Occipital lobe (tissue), 2 donors: ENCODE measurements around the gene BRSK2. TPM values are rescaled to one million over a fixed set of nuclear protein-coding genes. Genes with fewer than 3 reads are reported as not detected.

Source experiments
- DNase-seq: peaks from one replicate; lab custom pipeline; 2025; lab: John Stamatoyannopoulos, UW
- total RNA-seq: library from RNA; depleted of rRNA; stranded (reverse); fragments of >200 nt; gene quantifications from one replicate; pipeline ENCODE4 v1.2.3, GENCODE V29; 2014

The BRSK2 gene
- total RNA-seq, 1 donor from 2014 or later, result 32.8 TPM

DNA sequence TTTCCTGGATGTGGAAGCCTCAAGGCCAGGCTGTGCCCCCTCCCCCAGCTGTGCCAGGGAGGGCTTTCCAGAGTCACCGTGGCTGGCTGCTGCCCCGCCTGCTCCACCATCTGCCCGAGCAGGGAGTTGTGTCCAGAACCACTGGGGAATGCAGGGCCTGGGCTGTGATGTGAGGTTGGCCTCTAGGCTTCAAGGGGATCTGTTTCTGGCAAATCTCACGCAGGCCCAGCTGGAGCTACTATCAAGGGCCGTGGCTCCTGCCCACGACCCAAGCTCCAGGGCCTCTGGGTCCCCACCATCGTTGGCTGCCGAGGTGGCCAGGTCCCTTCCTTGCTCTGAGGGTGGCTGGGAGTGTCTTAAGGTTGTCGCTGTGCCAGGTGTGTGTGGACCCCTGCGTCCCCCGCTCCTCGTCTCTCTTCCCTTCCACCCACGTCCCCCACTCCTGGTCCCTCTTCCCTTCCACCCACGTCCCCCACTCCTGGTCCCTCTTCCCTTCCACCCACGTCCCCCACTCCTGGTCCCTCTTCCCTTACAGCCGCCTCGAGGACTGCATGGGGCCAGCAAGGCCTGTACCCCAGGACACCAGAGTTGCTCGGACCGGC lies 6.1 kb downstream of the BRSK2 start:
- DNase-seq, result no peak

- DNase-seq, result no peak
These were observed 6.7 kb downstream of the BRSK2 start for GRCh38 chr11:1396375-1396841.

DNA sequence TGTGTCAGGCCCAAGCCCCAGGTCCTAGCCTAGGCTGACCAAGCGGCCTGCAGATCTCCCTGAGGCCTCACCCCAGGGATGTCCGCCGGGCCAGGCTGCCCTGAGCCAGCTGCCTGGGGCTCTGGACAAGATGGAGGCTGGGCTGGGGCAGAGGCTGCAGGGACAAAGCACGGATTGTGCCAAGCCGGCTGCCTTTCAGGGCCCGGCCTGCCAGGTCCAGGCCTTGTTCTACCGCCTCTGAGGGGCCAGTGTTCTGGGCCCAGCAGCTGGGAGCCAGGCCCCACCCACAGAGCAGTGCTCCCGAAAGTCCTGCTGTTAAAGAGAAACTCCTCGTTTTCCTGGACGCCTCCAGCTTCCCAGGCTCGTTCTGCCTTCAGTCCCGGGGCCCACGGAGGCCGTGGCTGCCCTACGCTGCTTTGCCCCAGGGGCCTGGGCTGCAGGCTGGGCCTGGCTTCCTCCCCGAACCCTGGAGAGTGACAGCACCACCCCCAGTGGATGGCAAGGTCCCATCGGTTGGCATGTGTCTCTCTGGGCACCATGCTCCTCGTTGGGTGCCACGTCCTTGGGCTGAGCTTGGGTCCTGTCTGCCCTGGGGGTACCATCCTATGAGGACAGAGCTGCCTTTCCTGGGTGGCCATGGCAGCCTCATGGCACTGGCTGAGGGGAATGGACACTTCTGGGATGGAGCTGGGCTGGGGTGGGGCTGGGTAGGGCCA lies 7.6 kb downstream of the BRSK2 start:
- peak; percentile 91 for DNase-seq

DNA sequence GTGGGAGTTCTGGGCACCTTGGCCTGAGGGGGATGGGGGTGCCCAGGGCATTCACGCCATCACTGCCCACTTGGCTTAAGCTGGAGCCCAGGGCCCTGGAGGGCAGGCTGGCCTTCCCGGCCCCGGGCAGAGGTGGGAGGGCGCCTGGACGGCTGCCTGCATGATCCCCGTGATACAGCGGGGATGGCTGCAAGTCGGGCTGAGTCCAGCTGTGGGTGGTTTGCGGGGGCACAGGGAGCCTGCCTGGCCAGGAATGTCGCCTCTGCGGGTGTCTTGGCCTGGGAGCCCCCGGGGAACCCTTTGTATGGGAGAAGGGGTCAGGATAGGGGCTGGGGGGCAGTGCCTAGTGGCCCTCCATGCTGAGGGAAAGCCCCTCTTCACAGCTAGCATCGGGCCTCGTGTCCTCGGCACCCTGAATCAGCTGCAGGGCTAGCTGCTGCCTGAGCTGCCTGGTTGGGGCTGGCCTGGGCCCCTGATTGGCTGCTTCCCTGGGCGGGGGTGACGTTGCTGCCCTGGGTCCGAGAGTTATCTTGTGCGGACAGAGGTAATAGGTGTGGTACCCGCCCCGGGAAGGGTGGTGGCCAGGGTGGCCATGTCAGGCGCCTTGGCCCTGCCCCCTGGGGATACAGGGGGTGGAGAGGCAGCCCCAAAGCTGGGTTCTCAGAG lies 8.3 kb downstream of the BRSK2 start:
- DNase-seq, result no peak

GRCh38 chr11:1398528-1399235 lies 8.9 kb downstream of the BRSK2 start:
- no peak for DNase-seq

- no peak for DNase-seq
These were observed 9.9 kb downstream of the BRSK2 start for GRCh38 chr11:1399386-1400316.

GRCh38 chr11:1400317-1401170 lies 10.8 kb downstream of the BRSK2 start:
- DNase-seq, result no peak

DNA sequence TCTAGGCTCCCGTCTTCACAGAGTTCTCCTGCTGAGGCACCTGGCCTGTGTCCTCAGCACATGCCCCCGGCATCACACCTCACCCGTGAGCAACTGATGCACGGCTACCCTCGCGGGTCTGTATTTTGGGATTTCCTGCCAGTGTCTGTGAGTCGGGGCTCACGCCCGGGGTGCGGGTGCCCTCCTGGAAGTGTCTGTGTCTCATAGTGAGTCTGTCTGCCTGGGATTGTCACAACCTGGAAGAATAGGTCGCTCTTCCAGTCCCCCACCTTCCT lies 11.4 kb downstream of the BRSK2 start:
- no peak for DNase-seq

DNA sequence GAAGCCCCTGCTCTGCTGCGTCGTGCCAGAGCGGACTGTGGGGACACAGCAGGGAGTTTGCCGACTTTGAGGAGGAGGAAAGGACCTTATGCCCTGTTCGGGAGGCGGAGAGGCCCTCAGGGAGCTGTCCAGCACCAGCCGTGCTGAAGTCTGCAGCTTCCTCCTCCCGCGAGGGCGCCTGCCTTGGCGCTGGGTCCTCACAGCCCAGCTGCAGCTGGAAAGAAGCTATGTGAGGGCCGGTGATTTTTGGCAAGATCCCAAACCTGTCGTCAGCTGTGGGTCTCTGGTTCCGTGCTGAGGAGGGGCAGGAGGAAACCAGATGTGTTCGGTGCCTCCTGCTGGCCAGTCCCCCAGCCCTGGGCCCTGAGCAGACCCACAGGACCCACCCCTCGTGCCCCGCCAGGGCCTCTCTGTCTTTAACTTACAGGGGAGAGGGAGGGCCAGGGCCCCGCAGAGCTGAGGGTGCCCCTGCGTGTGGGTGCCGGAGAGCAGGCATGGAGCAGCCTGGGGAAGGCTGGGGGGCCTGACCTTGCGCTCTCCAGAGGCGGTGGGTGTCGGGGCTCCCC lies 12.0 kb downstream of the BRSK2 start:
- peak; percentile 63 for DNase-seq

DNA sequence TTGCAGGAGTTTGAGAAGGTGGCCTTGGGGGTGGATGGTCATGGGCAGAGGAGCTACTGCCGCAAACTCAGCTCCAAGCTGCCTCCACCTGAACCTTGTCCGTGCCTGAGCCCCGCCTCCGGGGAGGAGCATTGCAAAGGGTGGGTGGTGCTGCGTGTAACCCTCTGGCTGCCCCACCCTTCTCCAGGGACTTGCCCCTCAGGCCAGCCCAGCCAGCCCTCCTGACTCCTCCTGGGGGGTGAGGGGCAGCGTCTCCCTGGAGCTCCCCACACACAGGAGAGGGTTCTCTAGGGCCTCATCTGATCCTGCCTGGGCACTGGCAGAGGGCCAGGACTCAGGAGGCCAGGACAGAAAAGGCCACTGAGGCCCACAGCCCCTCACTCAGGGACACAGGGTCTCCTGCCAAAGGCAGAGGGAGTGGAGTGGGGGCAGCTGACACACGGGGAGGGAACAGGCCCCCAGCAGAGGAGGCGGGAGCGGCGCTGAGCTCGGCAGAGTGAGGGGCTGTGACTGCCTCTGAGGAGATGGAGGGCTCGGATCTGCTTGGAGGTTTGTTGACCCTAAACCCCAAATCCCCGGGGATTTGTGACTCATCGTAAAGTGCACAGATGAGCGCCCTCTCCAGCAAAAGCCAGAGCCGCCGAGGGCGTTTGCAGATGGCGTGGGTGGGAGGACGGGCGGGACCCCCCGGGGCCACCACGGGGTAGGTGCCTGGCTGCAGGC lies 12.8 kb downstream of the BRSK2 start:
- no peak for DNase-seq

DNA sequence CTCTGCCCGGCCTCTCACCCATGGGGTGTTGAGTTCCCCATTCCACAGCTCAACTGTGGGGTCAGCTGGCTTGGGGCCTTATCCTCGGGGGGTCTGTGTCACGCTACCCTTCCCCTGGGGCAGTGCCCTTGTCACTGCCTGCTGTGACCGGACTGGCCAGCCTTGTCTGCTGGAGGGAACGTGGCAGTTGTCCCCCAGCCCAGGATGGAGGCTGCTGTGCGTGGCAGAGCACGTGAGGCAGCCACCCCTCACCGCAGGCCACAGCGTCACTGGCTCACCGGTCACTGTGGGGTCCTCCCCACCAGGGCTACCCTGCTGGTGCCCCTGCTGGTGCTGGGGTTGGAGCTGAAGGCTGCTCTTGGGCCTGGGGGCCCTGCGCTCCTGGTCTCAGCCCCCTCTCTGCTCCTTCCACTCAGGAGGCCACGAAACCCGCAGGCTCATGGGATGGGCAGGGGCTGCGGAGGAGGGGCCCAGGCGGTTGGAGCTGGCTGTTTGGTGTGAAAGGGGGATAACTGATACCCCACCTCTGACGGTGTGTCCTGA lies 13.4 kb downstream of the BRSK2 start:
- no peak for DNase-seq

- no peak for DNase-seq
These were observed 14.2 kb downstream of the BRSK2 start for GRCh38 chr11:1403721-1404460.

- no peak for DNase-seq
These were observed 14.9 kb downstream of the BRSK2 start for GRCh38 chr11:1404461-1405185.

- DNase-seq, result no peak
These were observed 15.7 kb downstream of the BRSK2 start for GRCh38 chr11:1405186-1406020.

DNA sequence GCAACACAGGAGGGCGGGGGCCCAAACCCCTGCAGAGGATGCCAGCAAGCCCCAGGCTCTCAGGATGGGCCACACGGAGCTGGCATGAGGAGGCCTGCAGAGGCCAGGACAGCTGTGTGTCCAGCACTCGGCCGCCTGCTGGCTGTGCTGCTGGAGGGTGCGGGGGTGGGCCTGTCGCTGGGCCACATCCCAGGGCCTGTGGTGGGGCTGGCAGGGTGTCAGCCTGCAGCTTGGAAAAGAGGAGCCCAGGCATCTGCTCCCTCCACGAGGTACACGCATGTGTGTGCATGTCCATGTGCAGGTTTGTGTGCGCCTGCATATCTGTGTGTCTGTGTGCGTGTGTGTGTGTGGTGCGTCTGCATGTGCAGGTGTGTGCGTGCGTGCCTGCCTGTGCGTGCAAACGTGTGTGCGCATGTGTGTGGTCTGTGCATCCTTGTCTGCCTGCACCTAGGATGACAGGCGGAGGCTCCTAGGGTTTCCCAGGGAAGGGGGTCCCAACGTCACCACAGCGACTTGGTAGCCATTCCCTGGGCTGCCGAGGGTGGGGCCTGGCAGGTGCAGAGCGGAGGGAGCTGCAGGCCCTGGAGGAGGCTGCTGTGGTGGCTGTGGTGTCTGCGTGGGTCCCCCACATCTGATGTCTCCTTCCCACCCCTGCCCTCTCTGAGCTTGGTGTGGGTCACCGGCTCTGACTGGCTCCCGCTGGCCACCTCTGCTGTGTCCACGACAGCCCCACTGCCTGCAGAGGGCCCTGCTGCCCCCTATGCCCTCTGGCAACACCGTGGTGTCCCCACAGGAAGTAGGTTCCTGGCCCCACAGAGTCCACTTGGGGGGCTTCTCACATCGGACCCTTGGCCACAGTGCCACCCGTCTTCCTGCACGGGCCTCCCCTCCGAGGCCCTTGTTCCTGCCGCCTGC lies 17.1 kb downstream of the BRSK2 start:
- peak; percentile 71 for DNase-seq

DNA sequence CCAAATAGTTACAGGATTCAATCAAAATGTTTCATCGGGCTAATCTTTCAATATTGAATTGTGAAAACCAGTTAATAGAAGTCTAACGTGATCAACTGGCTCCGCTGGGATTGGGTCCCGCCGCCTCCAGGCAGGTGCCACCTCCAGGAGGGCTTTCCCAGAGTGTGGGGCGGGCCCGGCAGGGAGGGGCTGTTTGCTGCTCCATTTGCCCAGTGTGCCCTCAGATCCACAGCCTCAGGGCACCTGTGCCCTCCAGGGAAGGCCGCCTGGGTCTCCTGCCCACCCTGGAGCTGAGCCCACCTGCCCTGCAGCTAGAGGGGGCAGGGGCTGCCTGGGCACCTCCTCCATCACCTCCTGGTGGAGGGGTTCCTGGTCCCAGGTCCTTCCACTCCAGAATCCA lies 17.9 kb downstream of the BRSK2 start:
- DNase-seq, result no peak
